H1 (cell line): Measurements from ENCODE around the gene CTNNBL1. TPM values are rescaled to one million over a fixed set of nuclear protein-coding genes. Genes with fewer than 3 reads are reported as not detected.

Experiments
- CTCF ChIA-PET: fragments of 300-600 bp; sonication (Branson Sonifier 250); formaldehyde crosslinking; loops from one replicate; lab custom pipeline; 2021; ENCODE audit not compliant: partially characterized antibody; lab: Charles Lee
- POLR2A ChIA-PET: fragments of 300-600 bp; sonication (Branson Sonifier 250); formaldehyde crosslinking; loops from one replicate; lab custom pipeline; 2021; ENCODE audit warnings: inconsistent platforms; ENCODE audit not compliant: partially characterized antibody; lab: Charles Lee
- DNase-seq, 2 experiments: peaks; one replicate each; pipeline versions ENCODE4 v3.0.0 to v3.0.0-alpha.2; 2010 to 2022; ENCODE audit warnings: low spot score in 2 of 2, low read depth in 1 of 2, mixed read lengths in 1 of 2
- FAIRE-seq: peaks from 2 replicates; lab custom pipeline; 2011; peaks lifted over from hg19 to GRCh38; lab: Jason Lieb, UNC
- H2AFZ ChIP-seq: 2 replicates; pipeline ENCODE4 v1.8.1; 2012; ENCODE audit warnings: low read length, inconsistent platforms
- H2AK5ac ChIP-seq: 2 replicates; pipeline ENCODE4 v1.6.1; 2013; ENCODE audit warnings: low read depth, low read length
- H2BK120ac ChIP-seq: replicated peaks from 2 replicates; pipeline ENCODE3; 2013; ENCODE audit warnings: low read depth, low read length, inconsistent platforms
- H2BK12ac ChIP-seq: 2 replicates; pipeline ENCODE4 v1.6.1; 2013; ENCODE audit warnings: low read depth, low read length
- H2BK15ac ChIP-seq: 2 replicates; pipeline ENCODE4 v1.6.1; 2013; ENCODE audit warnings: low read length
- H2BK20ac ChIP-seq: 2 replicates; pipeline ENCODE4 v1.6.1; 2013; ENCODE audit warnings: low read length
- H2BK5ac ChIP-seq: 2 replicates; pipeline ENCODE4 v1.6.1; 2013; ENCODE audit warnings: low read depth, low read length
- H3K14ac ChIP-seq: 2 replicates; pipeline ENCODE4 v1.6.1; 2013; ENCODE audit warnings: inconsistent platforms; ENCODE audit not compliant: insufficient read length
- H3K18ac ChIP-seq: 2 replicates; pipeline ENCODE4 v1.6.1; 2013; ENCODE audit warnings: low read length; ENCODE audit errors: extremely low read depth
- H3K23ac ChIP-seq: 2 replicates; pipeline ENCODE4 v1.6.1; 2013; ENCODE audit warnings: inconsistent platforms; ENCODE audit not compliant: insufficient read length
- H3K23me2 ChIP-seq: 2 replicates; pipeline ENCODE4 v1.6.1; 2013; ENCODE audit warnings: low read depth, low read length
- H3K27ac ChIP-seq: 2 replicates; pipeline ENCODE4 v1.6.1; 2011; ENCODE audit warnings: low read depth, low read length, inconsistent platforms
- H3K27me3 ChIP-seq, 4 experiments: replicated peaks in 1 of 4; 1 replicate in 1 of 4; 2 replicates in 3 of 4; pipeline versions ENCODE4 v1.6.1 to v1.8.1; 2011 to 2013; ENCODE audit warnings: low read length in 3 of 4, mild to moderate bottlenecking in 3 of 4, inconsistent platforms in 2 of 4, mixed read lengths in 2 of 4, moderate library complexity in 1 of 4; ENCODE audit not compliant: control insufficient read depth in 3 of 4, insufficient read depth in 3 of 4; ENCODE audit errors: extremely low read depth in 1 of 4
- H3K36me3 ChIP-seq, 4 experiments: 2 replicates each; pipeline versions ENCODE4 v1.6.1 to v1.8.1; 2011 to 2013; ENCODE audit warnings: mild to moderate bottlenecking in 4 of 4, low read length in 3 of 4, moderate library complexity in 2 of 4, control low read depth in 1 of 4, inconsistent platforms in 1 of 4; ENCODE audit not compliant: insufficient read depth in 4 of 4, control insufficient read depth in 2 of 4
- H3K4ac ChIP-seq: replicated peaks from 2 replicates; pipeline ENCODE3; 2013; ENCODE audit warnings: low read length, low read depth, mixed read lengths, inconsistent platforms; ENCODE audit not compliant: insufficient read length
- H3K4me1 ChIP-seq, 4 experiments: replicated peaks in 1 of 4; 1 replicate in 1 of 4; 2 replicates in 3 of 4; pipeline versions ENCODE4 v1.6.1 to v1.8.1; 2011 to 2013; ENCODE audit warnings: low read length in 3 of 4, inconsistent platforms in 2 of 4, mixed read lengths in 1 of 4; ENCODE audit not compliant: insufficient read depth in 4 of 4, control insufficient read depth in 3 of 4
- H3K4me2 ChIP-seq, 2 experiments: 2 replicates each; pipeline versions ENCODE4 v1.6.1 to v1.8.1; 2011 to 2013; ENCODE audit warnings: low read depth in 2 of 2, low read length in 2 of 2, control low read depth in 1 of 2, inconsistent platforms in 1 of 2, mild to moderate bottlenecking in 1 of 2; ENCODE audit not compliant: insufficient read depth in 1 of 2
- H3K4me3 ChIP-seq, 4 experiments: fragments of 200-600, 300-600 bp in 1 of 4; sonication (generic), shearing (Covaris generic), sonication (Bioruptor Twin) in 1 of 4; 2 replicates each; pipeline versions ENCODE4 v1.5.1 to v1.8.1; 2011 to 2016; ENCODE audit warnings: low read length in 4 of 4, low read depth in 3 of 4, control low read depth in 2 of 4, inconsistent platforms in 2 of 4, mild to moderate bottlenecking in 2 of 4, mixed read lengths in 1 of 4, moderate library complexity in 1 of 4; ENCODE audit not compliant: insufficient read depth in 2 of 4; ENCODE audit errors: extremely low read depth in 1 of 4
- H3K56ac ChIP-seq: replicated peaks from 2 replicates; pipeline ENCODE3; 2013; ENCODE audit warnings: low read depth, mild to moderate bottlenecking, mixed read lengths, low read length, inconsistent platforms; ENCODE audit not compliant: insufficient read length
- H3K79me1 ChIP-seq: 2 replicates; pipeline ENCODE4 v1.6.1; 2013; ENCODE audit warnings: low read depth, low read length, control low read depth
- H3K79me2 ChIP-seq, 2 experiments: 2 replicates each; pipeline versions ENCODE4 v1.6.1 to v1.8.1; 2012 to 2013; ENCODE audit warnings: low read length in 2 of 2, mild to moderate bottlenecking in 2 of 2, inconsistent platforms in 1 of 2; ENCODE audit not compliant: insufficient read depth in 2 of 2, control insufficient read depth in 1 of 2
- H3K9ac ChIP-seq, 4 experiments: replicated peaks in 1 of 4; 1 replicate in 1 of 4; 2 replicates in 3 of 4; pipeline versions ENCODE4 v1.6.1 to v1.8.1; 2011 to 2013; ENCODE audit warnings: low read depth in 3 of 4, low read length in 3 of 4, control low read depth in 2 of 4, mild to moderate bottlenecking in 2 of 4, moderate library complexity in 2 of 4, inconsistent platforms in 1 of 4; ENCODE audit errors: extremely low read depth in 1 of 4
- H3K9me3 ChIP-seq, 2 experiments: 2 replicates each; pipeline versions ENCODE4 v1.6.1 to v1.8.1; 2012 to 2013; ENCODE audit warnings: mild to moderate bottlenecking in 2 of 2, moderate library complexity in 2 of 2, control low read depth in 1 of 2, inconsistent platforms in 1 of 2, low read depth in 1 of 2, low read length in 1 of 2, mixed read lengths in 1 of 2; ENCODE audit not compliant: insufficient read depth in 2 of 2
- H4K20me1 ChIP-seq, 2 experiments: replicated peaks in 1 of 2; 2 replicates each; pipeline versions ENCODE3 to v1.8.1; 2011 to 2013; ENCODE audit warnings: inconsistent platforms in 2 of 2, low read length in 2 of 2, mild to moderate bottlenecking in 1 of 2; ENCODE audit not compliant: insufficient read depth in 2 of 2, control insufficient read depth in 1 of 2
- H4K5ac ChIP-seq: 2 replicates; pipeline ENCODE4 v1.6.1; 2013; ENCODE audit warnings: low read length, low read depth, mixed read lengths, inconsistent platforms; ENCODE audit not compliant: insufficient read length
- H4K8ac ChIP-seq: 2 replicates; pipeline ENCODE4 v1.8.0; 2013; ENCODE audit warnings: mild to moderate bottlenecking, moderate library complexity, low read length, inconsistent platforms; ENCODE audit not compliant: insufficient read depth; ENCODE audit errors: extremely low read depth
- H4K91ac ChIP-seq: replicated peaks from 2 replicates; pipeline ENCODE3; 2013; ENCODE audit warnings: low read length, mixed read lengths, inconsistent platforms; ENCODE audit not compliant: insufficient read length
- CHD2 ChIP-seq: IDR thresholded peaks from 2 replicates; pipeline ENCODE4 v1.6.1; 2012; ENCODE audit warnings: low read length, improper control_type of control experiment
- SP2 ChIP-seq: IDR thresholded peaks from 2 replicates; pipeline ENCODE4 v1.6.1; 2012; ENCODE audit warnings: mild to moderate bottlenecking, low read length, inconsistent platforms
- YY1 ChIP-seq: IDR thresholded peaks from 2 replicates; pipeline ENCODE4 v1.6.1; 2011; ENCODE audit warnings: low read depth, mild to moderate bottlenecking, low read length
- polyA plus RNA-seq, 7 experiments: library from polyadenylated mRNA; depleted of rRNA in 3 of 7; stranded (reverse) in 5 of 7; unstranded in 2 of 7; fragments of >200 nt in 5 of 7; fragments of 200-250 nt in 2 of 7; gene quantifications; 1 replicate in 5 of 7; 2 replicates in 1 of 7; 4 replicates in 1 of 7; pipeline versions ENCODE4 v1.2.1 to v1.2.3, GENCODE V29; 2011 to 2013; ENCODE audit warnings: missing spikeins in 2 of 7, mixed read lengths in 2 of 7
- total RNA-seq: library from RNA; stranded (reverse); fragmentation: NEBNext Ultra II Directional; extraction: Animal tissue kit (Norgen Biotek cat#: 25700); gene quantifications from 2 replicates; pipeline ENCODE4 v1.2.1, GENCODE V29; 2021

The CTNNBL1 gene
- total and polyA plus RNA-seq, 2 of the 8 experiments (the other 6 are each of a cell fraction or from before 2014, with no cell fraction given), result 19.6 to 81.6 TPM

DNA sequence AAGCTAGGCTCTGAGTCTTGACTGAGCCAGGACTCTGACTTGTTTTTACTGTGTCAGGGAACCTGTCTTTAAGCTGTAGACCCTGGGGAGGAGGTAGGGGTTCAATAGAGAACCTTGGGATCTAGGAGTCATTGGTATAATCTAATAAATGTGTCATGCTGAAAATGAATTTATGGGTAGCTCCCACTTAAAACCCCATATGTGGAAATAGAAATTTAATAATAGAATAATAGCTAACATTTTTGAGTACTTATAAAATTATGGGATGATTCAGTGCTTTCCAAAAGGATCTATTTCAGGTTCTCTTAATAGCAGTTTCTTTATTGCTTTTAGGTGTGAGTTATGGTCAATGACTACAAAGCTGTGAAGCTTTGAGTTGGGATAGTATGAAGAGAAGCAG is 41.7 kb downstream of the CTNNBL1 start:
- H3K79me1 ChIP-seq, result no peaks in the 10 kb centered on the region
- H3K9me3 ChIP-seq, result no peaks in the 10 kb centered on the region
- H3K18ac ChIP-seq, result no peak overlapping the region
- no peak overlapping the region for H2BK20ac ChIP-seq
- no peak overlapping the region for H3K4me2 ChIP-seq
- H2AFZ ChIP-seq, result no peak overlapping the region
- H3K14ac ChIP-seq, result no peak overlapping the region
- no peak overlapping the region for H3K27ac ChIP-seq
- no peak overlapping the region for H2BK5ac ChIP-seq
- no peak overlapping the region for H2BK12ac ChIP-seq
- no peak overlapping the region for H3K56ac ChIP-seq
- peaks cover 0 to 3% (median 0%) of the 10 kb centered on the region in 4 experiments; a peak in 1 of 7 replicates for H3K4me1 ChIP-seq
- no peak overlapping the region for H3K23ac ChIP-seq
- H3K23me2 ChIP-seq, result no peaks in the 10 kb centered on the region
- H4K91ac ChIP-seq, result no peak overlapping the region
- H2BK120ac ChIP-seq, result no peak overlapping the region
- H4K8ac ChIP-seq, result no peak overlapping the region
- H2BK15ac ChIP-seq, result no peak overlapping the region
- no peak overlapping the region for H2AK5ac ChIP-seq
- no peak for DNase-seq
- no peaks in the 10 kb centered on the region for H3K27me3 ChIP-seq
- ChIA-PET POLR2A (no interaction called here), CTCF (interaction anchor here (0.9 to 1.9 kb wide), 4 partner anchors 11 to 171 kb away, joined by 4 to 6 read pairs (median 4); no protein-coding TSS in a partner anchor)
- no peak overlapping the region for H3K4me3 ChIP-seq
- peaks cover 0 to 2% of the 10 kb centered on the region in 2 experiments for H4K20me1 ChIP-seq
- H4K5ac ChIP-seq, result no peak overlapping the region
- H3K9ac ChIP-seq, result no peak overlapping the region
- H3K79me2 ChIP-seq, result 0 out of 4 replicates have a peak, but pooled peaks cover 0 to 2% of the 10 kb centered on the region in 2 experiments
- H3K4ac ChIP-seq, result no peak overlapping the region
- FAIRE-seq, result no peak
- peaks cover 0 to 25% (median 10%) of the 10 kb centered on the region in 4 experiments; a peak in 7 of 8 replicates for H3K36me3 ChIP-seq
- no peak for TF ChIP-seq SP2
- no peak for TF ChIP-seq YY1
- TF ChIP-seq CHD2, result no peak
